Osteocyte (in vitro differentiated cells): Measurements from ENCODE around the gene MXI1. TPM values are rescaled to one million over a fixed set of nuclear protein-coding genes. Genes with fewer than 3 reads are reported as not detected.
A peak's percentile ranks its signal among the peaks of the same experiment; 100 is the strongest.

Experiments
- DNase-seq: peaks from one replicate; pipeline ENCODE4 v3.0.0; 2021; ENCODE audit warnings: mixed read lengths; ENCODE audit not compliant: unreplicated experiment; ENCODE audit errors: extremely low spot score
- H3K27ac Mint-ChIP-seq: one replicate; pipeline ENCODE4 v1.8.0; 2021; ENCODE audit warnings: mild to moderate bottlenecking, mixed read lengths; ENCODE audit not compliant: unreplicated experiment
- H3K27me3 Mint-ChIP-seq: one replicate; pipeline ENCODE4 v1.8.0; 2021; ENCODE audit warnings: mixed read lengths; ENCODE audit not compliant: unreplicated experiment
- H3K36me3 Mint-ChIP-seq: one replicate; pipeline ENCODE4 v1.8.0; 2021; ENCODE audit warnings: mixed read lengths; ENCODE audit not compliant: unreplicated experiment
- H3K4me1 Mint-ChIP-seq: one replicate; pipeline ENCODE4 v1.8.0; 2021; ENCODE audit warnings: mixed read lengths; ENCODE audit not compliant: unreplicated experiment
- H3K4me3 Mint-ChIP-seq: one replicate; pipeline ENCODE4 v1.8.0; 2021; ENCODE audit warnings: mild to moderate bottlenecking, moderate library complexity, mixed read lengths; ENCODE audit not compliant: unreplicated experiment
- H3K9me3 Mint-ChIP-seq: one replicate; pipeline ENCODE4 v1.8.0; 2021; ENCODE audit warnings: mixed read lengths; ENCODE audit not compliant: unreplicated experiment
- CTCF ChIP-seq: fragments of 200-600 bp; sonication (generic); IDR thresholded peaks from 2 replicates; pipeline ENCODE4 v1.5.0; 2021; ENCODE audit warnings: antibody characterized with exemption, mild to moderate bottlenecking, moderate library complexity
- total RNA-seq: library from RNA; stranded (reverse); gene quantifications from 2 replicates; pipeline ENCODE4 v1.2.1, GENCODE V29; 2021

The MXI1 gene
- total RNA-seq, 1 donor from 2014 or later = 32.2 TPM

GRCh38 chr10:110303681-110304080, 96.3 kb downstream of the MXI1 start:
- no peak for TF ChIP-seq CTCF
- no peak for DNase-seq
- Mint-ChIP-seq H3K27ac (peak overlapping the region; percentile 88), H3K9me3 (no peaks in the 10 kb centered on the region), H3K36me3 (peaks cover 30% of the 10 kb centered on the region), H3K4me1 (peaks cover 45% of the 10 kb centered on the region), H3K4me3 (peak overlapping the region; percentile 93), H3K27me3 (no peaks in the 10 kb centered on the region)

- Mint-ChIP-seq H3K9me3 (no peaks in the 10 kb centered on the region), H3K27ac (peak overlapping the region; percentile 97), H3K4me3 (peak overlapping the region; percentile 93), H3K36me3 (peaks cover 26% of the 10 kb centered on the region), H3K4me1 (peaks cover 45% of the 10 kb centered on the region), H3K27me3 (no peaks in the 10 kb centered on the region)
- TF ChIP-seq CTCF = no peak
- DNase-seq = peak; percentile 87
Measured at GRCh38 chr10:110304394-110304779, 97.0 kb downstream of the MXI1 start.

- Mint-ChIP-seq H3K4me1 (peaks cover 44% of the 10 kb centered on the region), H3K27me3 (no peaks in the 10 kb centered on the region), H3K27ac (peak within 1 kb of the TSS; percentile 97), H3K9me3 (no peaks in the 10 kb centered on the region), H3K4me3 (peak within 1 kb of the TSS; percentile 93), H3K36me3 (peaks cover 24% of the 10 kb centered on the region)
- DNase-seq = peak; percentile 99
- no peak for TF ChIP-seq CTCF
Measured at GRCh38 chr10:110304780-110305421, 97.5 kb downstream of the MXI1 start, which contains the start of gene SMNDC1. TSS of gene SMNDC1 (minus strand) at chr10:110304920. CDS start at chr10:110303587, 1,333 bp downstream.

- TF ChIP-seq CTCF = peak; percentile 78
- Mint-ChIP-seq H3K9me3 (no peaks in the 10 kb centered on the region), H3K36me3 (peaks cover 18% of the 10 kb centered on the region), H3K4me3 (peak overlapping the region; percentile 93), H3K27me3 (no peaks in the 10 kb centered on the region), H3K27ac (peak overlapping the region; percentile 97), H3K4me1 (peaks cover 37% of the 10 kb centered on the region)
- no peak for DNase-seq
Measured at GRCh38 chr10:110305767-110306451, 98.5 kb downstream of the MXI1 start.

- peak overlapping the region; percentile 64 for H3K27ac Mint-ChIP-seq
- H3K36me3 Mint-ChIP-seq = peaks cover 17% of the 10 kb centered on the region
Measured at GRCh38 chr10:110306452-110306768, 99.0 kb downstream of the MXI1 start.

More at GRCh38 chr10:110306452-110306768, 99.0 kb downstream of the MXI1 start:
- Mint-ChIP-seq H3K27me3 (no peaks in the 10 kb centered on the region), H3K9me3 (no peaks in the 10 kb centered on the region), H3K4me1 (peaks cover 35% of the 10 kb centered on the region), H3K4me3 (peak overlapping the region; percentile 46)
- no peak for TF ChIP-seq CTCF
- no peak for DNase-seq
